Measurements from ENCODE around the gene CACNA2D4. TPM values are rescaled to one million over a fixed set of nuclear protein-coding genes. Genes with fewer than 3 reads are reported as not detected.

CACNA2D4 gene
- total RNA-seq, 1 donor from 2014 or later: not detected

DNA sequence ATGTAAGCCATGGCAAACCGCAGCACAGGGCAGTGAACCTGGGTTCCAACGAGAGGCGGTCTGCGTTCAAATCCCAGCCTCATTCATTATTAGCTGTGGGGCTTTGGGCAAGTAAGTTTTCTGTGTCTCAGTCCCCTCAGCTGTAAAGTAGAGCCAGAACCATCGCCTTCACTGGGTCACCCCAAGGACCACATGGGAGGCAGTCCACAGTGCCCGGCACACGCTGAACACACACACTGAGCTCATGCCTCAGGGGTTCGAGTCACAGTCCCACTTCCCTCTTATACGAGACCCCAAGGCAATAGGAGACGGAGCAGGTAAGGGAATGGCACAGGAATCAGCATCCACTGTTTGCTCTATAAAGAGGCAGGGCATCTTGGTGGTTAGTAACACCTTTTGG, 79.0 kb downstream of the CACNA2D4 start:
- H3K27ac Mint-ChIP-seq (ENCODE audit: unreplicated experiment): no peak overlapping the region

DNA sequence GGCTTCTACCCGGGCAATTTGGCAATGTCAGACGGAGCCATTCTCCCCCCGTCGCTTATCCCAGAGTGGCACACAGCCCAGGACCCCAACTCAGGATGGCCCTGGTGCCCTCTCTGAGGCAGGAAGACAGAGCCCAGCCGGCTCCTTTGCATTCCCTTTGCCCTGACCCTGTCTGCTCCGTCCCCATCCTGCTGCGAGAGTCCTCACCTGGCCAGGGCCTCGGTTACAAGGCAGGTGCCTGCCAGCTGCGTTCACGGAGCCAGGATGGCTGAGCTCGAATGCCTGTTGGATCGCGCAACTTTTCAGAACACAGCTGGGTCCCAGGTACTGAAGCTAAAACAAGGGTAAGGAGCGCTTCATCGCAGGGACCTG, 79.5 kb downstream of the CACNA2D4 start:
- TF ChIP-seq, protein P1, sequence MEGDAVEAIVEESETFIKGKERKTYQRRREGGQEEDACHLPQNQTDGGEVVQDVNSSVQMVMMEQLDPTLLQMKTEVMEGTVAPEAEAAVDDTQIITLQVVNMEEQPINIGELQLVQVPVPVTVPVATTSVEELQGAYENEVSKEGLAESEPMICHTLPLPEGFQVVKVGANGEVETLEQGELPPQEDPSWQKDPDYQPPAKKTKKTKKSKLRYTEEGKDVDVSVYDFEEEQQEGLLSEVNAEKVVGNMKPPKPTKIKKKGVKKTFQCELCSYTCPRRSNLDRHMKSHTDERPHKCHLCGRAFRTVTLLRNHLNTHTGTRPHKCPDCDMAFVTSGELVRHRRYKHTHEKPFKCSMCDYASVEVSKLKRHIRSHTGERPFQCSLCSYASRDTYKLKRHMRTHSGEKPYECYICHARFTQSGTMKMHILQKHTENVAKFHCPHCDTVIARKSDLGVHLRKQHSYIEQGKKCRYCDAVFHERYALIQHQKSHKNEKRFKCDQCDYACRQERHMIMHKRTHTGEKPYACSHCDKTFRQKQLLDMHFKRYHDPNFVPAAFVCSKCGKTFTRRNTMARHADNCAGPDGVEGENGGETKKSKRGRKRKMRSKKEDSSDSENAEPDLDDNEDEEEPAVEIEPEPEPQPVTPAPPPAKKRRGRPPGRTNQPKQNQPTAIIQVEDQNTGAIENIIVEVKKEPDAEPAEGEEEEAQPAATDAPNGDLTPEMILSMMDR (IDR thresholded peaks at IDR 0.05; ENCODE audit: partially characterized antibody, unreplicated experiment): no peak
- Mint-ChIP-seq H3K27me3 (ENCODE audit: unreplicated experiment) (no peaks in the 10 kb centered on the region), H3K4me3 (ENCODE audit: unreplicated experiment) (no peak overlapping the region), H3K9me3 (ENCODE audit: unreplicated experiment) (peaks cover 3% of the 10 kb centered on the region), H3K36me3 (ENCODE audit: unreplicated experiment) (peaks cover 5% of the 10 kb centered on the region), H3K27ac (ENCODE audit: unreplicated experiment) (no peak overlapping the region), H3K4me1 (ENCODE audit: low read depth, unreplicated experiment) (peaks cover 10% of the 10 kb centered on the region)
- DNase-seq: peak; percentile 8

More for the DNA sequence above, 79.0 kb downstream of the CACNA2D4 start:
- H3K9me3 Mint-ChIP-seq (ENCODE audit: unreplicated experiment): peaks cover 3% of the 10 kb centered on the region
- H3K27me3 Mint-ChIP-seq (ENCODE audit: unreplicated experiment): no peaks in the 10 kb centered on the region
- H3K4me3 Mint-ChIP-seq (ENCODE audit: unreplicated experiment): no peak overlapping the region
- peak; percentile 14 for DNase-seq
- peaks cover 10% of the 10 kb centered on the region for H3K4me1 Mint-ChIP-seq (ENCODE audit: low read depth, unreplicated experiment)
- TF ChIP-seq, protein P1 (IDR thresholded peaks at IDR 0.05; ENCODE audit: partially characterized antibody, unreplicated experiment): no peak
- peaks cover 5% of the 10 kb centered on the region for H3K36me3 Mint-ChIP-seq (ENCODE audit: unreplicated experiment)

DNA sequence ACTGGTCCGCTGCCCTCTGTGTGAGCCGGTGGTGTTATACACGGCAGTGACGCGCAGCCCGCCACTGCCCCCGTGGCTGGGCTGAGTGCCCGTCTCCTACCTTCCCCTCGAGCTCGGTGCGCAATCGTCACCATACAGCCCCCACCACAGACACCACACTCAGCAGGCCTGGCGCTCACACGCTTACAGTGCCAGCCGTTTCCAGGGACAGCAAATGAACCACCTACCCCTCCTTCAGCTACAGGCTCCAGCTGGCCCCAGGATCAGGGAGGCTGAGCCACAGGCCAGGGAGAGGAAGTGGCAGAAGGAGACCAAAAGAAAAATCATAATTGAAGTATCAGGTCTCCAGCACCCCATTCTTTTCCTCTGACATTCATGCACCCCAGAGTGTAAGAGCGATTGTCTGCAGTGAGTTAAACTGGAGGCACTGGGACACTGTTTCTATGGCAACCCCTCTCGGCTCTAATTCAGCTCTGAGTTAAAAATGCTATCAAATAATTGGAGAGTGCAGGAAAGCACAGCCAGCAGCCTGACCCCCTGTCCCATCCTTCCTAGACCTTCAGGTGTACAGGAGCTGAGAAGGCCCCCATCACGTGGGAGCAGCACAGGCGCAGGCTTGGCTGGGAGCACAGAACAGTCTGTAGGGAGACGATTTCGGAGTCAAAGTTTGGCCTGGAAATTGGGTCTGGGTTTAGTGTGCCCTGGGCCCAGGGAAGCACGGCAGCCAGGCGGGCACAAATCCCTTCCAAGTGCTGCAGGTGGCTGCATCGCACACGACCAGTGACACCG, 80.1 kb downstream of the CACNA2D4 start:
- Mint-ChIP-seq H3K4me1 (ENCODE audit: low read depth, unreplicated experiment) (peaks cover 12% of the 10 kb centered on the region), H3K27me3 (ENCODE audit: unreplicated experiment) (no peaks in the 10 kb centered on the region), H3K36me3 (ENCODE audit: unreplicated experiment) (peaks cover 5% of the 10 kb centered on the region), H3K9me3 (ENCODE audit: unreplicated experiment) (peaks cover 3% of the 10 kb centered on the region), H3K4me3 (ENCODE audit: unreplicated experiment) (no peak overlapping the region), H3K27ac (ENCODE audit: unreplicated experiment) (no peak overlapping the region)
- DNase-seq: peak; percentile 6
- TF ChIP-seq, protein P1 (IDR thresholded peaks at IDR 0.05; ENCODE audit: partially characterized antibody, unreplicated experiment): no peak

DNA sequence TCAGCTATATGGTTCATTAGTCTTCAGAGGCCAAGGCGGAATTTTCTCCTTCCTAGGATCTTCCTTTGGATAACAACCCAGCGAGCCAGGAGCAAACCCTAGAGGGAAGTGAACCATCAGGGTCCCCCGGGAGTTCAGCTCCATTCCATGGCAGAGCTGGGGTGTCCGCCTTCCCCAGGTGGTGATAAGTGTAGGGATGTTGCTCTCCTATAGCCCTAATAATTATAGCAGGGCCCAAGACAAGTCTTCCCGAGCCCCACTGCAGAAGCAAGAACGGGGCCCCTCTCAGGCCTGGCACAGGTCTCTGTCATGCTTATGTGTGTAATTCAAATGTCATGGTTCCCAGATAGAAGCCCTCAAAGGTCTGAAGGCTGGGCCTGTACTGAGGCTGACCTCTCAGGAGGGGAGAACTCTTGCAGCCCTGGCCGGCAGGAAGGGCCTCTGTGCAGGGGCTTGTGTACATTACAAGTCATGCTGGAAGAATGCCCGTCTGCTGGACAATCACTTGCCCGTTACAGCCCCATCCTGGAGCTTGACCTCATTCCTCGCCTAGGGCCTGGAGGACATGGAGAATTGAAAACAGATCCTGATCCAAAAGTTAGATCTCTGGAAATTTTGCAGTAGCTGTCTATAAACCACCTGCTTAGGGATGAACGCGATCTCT, 80.8 kb downstream of the CACNA2D4 start:
- Mint-ChIP-seq H3K27me3 (ENCODE audit: unreplicated experiment) (peaks cover 3% of the 10 kb centered on the region), H3K27ac (ENCODE audit: unreplicated experiment) (no peak overlapping the region), H3K4me1 (ENCODE audit: low read depth, unreplicated experiment) (peaks cover 17% of the 10 kb centered on the region), H3K9me3 (ENCODE audit: unreplicated experiment) (peaks cover 3% of the 10 kb centered on the region), H3K4me3 (ENCODE audit: unreplicated experiment) (no peak overlapping the region), H3K36me3 (ENCODE audit: unreplicated experiment) (peaks cover 5% of the 10 kb centered on the region)
- TF ChIP-seq, protein P1 (IDR thresholded peaks at IDR 0.05; ENCODE audit: partially characterized antibody, unreplicated experiment): no peak
- no peak for DNase-seq
